Neural cell (in vitro differentiated cells): ENCODE measurements around the gene PEX7. TPM values are rescaled to one million over a fixed set of nuclear protein-coding genes. Genes with fewer than 3 reads are reported as not detected.
A peak's percentile ranks its signal among the peaks of the same experiment; 100 is the strongest.

ENCODE experiments used
- H2AFZ ChIP-seq: fragments of 200-600, 300-800 bp; sonication (generic), shearing (Covaris generic); 2 replicates; pipeline ENCODE4 v1.6.0; 2014; ENCODE audit warnings: low read depth, mild to moderate bottlenecking, antibody characterized with exemption, low read length, moderate library complexity
- H3F3A ChIP-seq: fragments of 200-600 bp; shearing (Covaris generic); 2 replicates; pipeline ENCODE4 v1.6.1; 2016; ENCODE audit warnings: mild to moderate bottlenecking, moderate library complexity, mixed read lengths, antibody characterized with exemption, low read length; ENCODE audit not compliant: insufficient read depth, poor library complexity, severe bottlenecking
- H3K27ac ChIP-seq: fragments of 200-600, 300-800 bp; sonication (generic), shearing (Covaris generic); 2 replicates; pipeline ENCODE4 v1.5.1; 2014; ENCODE audit warnings: mild to moderate bottlenecking, low read length, moderate library complexity
- H3K27me3 ChIP-seq: fragments of 300-800, 200-600 bp; sonication (generic), shearing (Covaris generic); 2 replicates; pipeline ENCODE4 v1.6.0; 2014; ENCODE audit warnings: mild to moderate bottlenecking, low read depth, low read length, moderate library complexity; ENCODE audit not compliant: insufficient read depth
- H3K36me3 ChIP-seq: fragments of 300-800, 200-600 bp; sonication (generic), shearing (Covaris generic); 2 replicates; pipeline ENCODE4 v1.5.1; 2014; ENCODE audit warnings: mild to moderate bottlenecking, antibody characterized with exemption, low read length, moderate library complexity; ENCODE audit not compliant: insufficient read depth
- H3K4me2 ChIP-seq: fragments of 300-800, 200-600 bp; sonication (generic), shearing (Covaris generic); 2 replicates; pipeline ENCODE4 v1.6.0; 2014; ENCODE audit warnings: mild to moderate bottlenecking, low read length
- H3K4me3 ChIP-seq: fragments of 300-800, 200-600 bp; sonication (generic), shearing (Covaris generic); 2 replicates; pipeline ENCODE4 v1.5.1; 2014; ENCODE audit warnings: mild to moderate bottlenecking, low read length, moderate library complexity
- H3K79me2 ChIP-seq: fragments of 200-600 bp; shearing (Covaris generic); replicated peaks from 2 replicates; pipeline ENCODE4 v1.6.0; 2014; ENCODE audit warnings: mild to moderate bottlenecking, low read length, moderate library complexity; ENCODE audit not compliant: insufficient read depth
- H3K9ac ChIP-seq: fragments of 300-800, 200-600 bp; sonication (generic), shearing (Covaris generic); 2 replicates; pipeline ENCODE4 v1.6.1; 2016; ENCODE audit warnings: mild to moderate bottlenecking, low read length, mixed read lengths
- H3K9me2 ChIP-seq: fragments of 200-600 bp; shearing (Covaris generic); 2 replicates; pipeline ENCODE4 v1.6.1; 2016; ENCODE audit warnings: mild to moderate bottlenecking, low read length, mixed read lengths; ENCODE audit not compliant: insufficient read depth
- H3K9me3 ChIP-seq: fragments of 200-600, 300-800 bp; sonication (generic), shearing (Covaris generic); 2 replicates; pipeline ENCODE4 v1.6.1; 2016; ENCODE audit warnings: mild to moderate bottlenecking, mixed run types, low read length, moderate library complexity, mixed read lengths
- H4K20me1 ChIP-seq: fragments of 200-600 bp; shearing (Covaris generic); 2 replicates; pipeline ENCODE4 v1.6.1; 2016; ENCODE audit warnings: mild to moderate bottlenecking, mixed run types; ENCODE audit not compliant: insufficient read depth
- EP300 ChIP-seq: fragments of 450-650 bp; conservative IDR thresholded peaks from 2 replicates; pipeline ENCODE4 v1.6.1; 2014; ENCODE audit warnings: antibody characterized with exemption, mild to moderate bottlenecking, moderate library complexity; ENCODE audit not compliant: poor library complexity, severe bottlenecking
- EZH2 ChIP-seq: fragments of 200-600, 300-800 bp; shearing (Covaris generic), sonication (generic); IDR thresholded peaks from 2 replicates; pipeline ENCODE4 v1.6.1; 2014; ENCODE audit warnings: antibody characterized with exemption, low read length, borderline replicate concordance, mild to moderate bottlenecking; ENCODE audit not compliant: insufficient read depth, poor library complexity, severe bottlenecking
- MXI1 ChIP-seq: fragments of 450-650 bp; conservative IDR thresholded peaks from 2 replicates; pipeline ENCODE4 v1.6.1; 2014; ENCODE audit warnings: antibody characterized with exemption, mild to moderate bottlenecking; ENCODE audit not compliant: poor library complexity, severe bottlenecking
- POLR2AphosphoS5 ChIP-seq: IDR thresholded peaks from 2 replicates; pipeline ENCODE4 v1.6.1; 2012
- RAD21 ChIP-seq: fragments of 450-650 bp; conservative IDR thresholded peaks from 2 replicates; pipeline ENCODE4 v1.6.1; 2014; ENCODE audit warnings: antibody characterized with exemption, mild to moderate bottlenecking, moderate library complexity
- REST ChIP-seq: IDR thresholded peaks from 2 replicates; pipeline ENCODE4 v1.6.1; 2012; ENCODE audit warnings: borderline replicate concordance
- SMC3 ChIP-seq: fragments of 450-650 bp; conservative IDR thresholded peaks from 2 replicates; pipeline ENCODE4 v1.6.1; 2014; ENCODE audit warnings: antibody characterized with exemption, mild to moderate bottlenecking, moderate library complexity; ENCODE audit not compliant: poor library complexity
- polyA plus RNA-seq: library from polyadenylated mRNA; depleted of rRNA; stranded (reverse); fragments of >200 nt; gene quantifications from 2 replicates; pipeline ENCODE4 v1.2.3, GENCODE V29; 2014
- TF ChIP-seq, protein P1 (sequence below): fragments of 450-650 bp; IDR thresholded peaks from 2 replicates; pipeline ENCODE4 v1.5.1; 2014; ENCODE audit warnings: antibody characterized with exemption, mild to moderate bottlenecking, moderate library complexity; ENCODE audit not compliant: poor library complexity, severe bottlenecking

Gene PEX7
- polyA plus RNA-seq, 1 donor from 2014 or later, result 10.8 TPM

DNA sequence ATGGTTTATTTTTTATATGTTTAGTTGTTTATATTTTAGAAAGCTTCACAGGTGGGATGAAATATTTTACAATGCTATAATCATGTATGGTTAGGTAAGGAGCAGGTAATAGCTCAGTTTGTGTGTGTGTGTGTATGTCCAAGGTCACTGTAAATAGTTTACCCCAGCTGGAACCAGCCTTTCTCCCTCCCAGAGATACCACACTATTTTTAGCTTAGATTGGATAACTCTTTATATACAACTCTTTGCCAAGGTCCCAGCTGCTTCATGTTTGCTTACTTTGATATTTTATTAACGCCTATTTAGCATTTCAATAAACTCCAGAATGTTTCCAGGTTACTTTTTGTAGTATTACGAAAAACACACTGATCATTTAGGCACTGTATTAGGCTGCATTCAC, 1.8 kb upstream of the PEX7 start:
- Histone ChIP-seq H3K9me3 (no peaks in the 10 kb centered on the region), H3K27me3 (no peaks in the 10 kb centered on the region), H2AFZ (no peak overlapping the region), H3K36me3 (no peaks in the 10 kb centered on the region), H3F3A (no peaks in the 10 kb centered on the region), H3K79me2 (no peaks in the 10 kb centered on the region), H3K27ac (no peak overlapping the region), H3K9me2 (no peaks in the 10 kb centered on the region), H3K9ac (no peak overlapping the region), H3K4me3 (no peak overlapping the region), H3K4me2 (no peak overlapping the region), H4K20me1 (no peaks in the 10 kb centered on the region)
- TF ChIP-seq REST, result no peak
- TF ChIP-seq EZH2, result no peak
- TF ChIP-seq POLR2AphosphoS5, result no peak
- TF ChIP-seq SMC3, result no peak
- TF ChIP-seq EP300, result no peak
- TF ChIP-seq MXI1, result no peak
- TF ChIP-seq, protein P1, sequence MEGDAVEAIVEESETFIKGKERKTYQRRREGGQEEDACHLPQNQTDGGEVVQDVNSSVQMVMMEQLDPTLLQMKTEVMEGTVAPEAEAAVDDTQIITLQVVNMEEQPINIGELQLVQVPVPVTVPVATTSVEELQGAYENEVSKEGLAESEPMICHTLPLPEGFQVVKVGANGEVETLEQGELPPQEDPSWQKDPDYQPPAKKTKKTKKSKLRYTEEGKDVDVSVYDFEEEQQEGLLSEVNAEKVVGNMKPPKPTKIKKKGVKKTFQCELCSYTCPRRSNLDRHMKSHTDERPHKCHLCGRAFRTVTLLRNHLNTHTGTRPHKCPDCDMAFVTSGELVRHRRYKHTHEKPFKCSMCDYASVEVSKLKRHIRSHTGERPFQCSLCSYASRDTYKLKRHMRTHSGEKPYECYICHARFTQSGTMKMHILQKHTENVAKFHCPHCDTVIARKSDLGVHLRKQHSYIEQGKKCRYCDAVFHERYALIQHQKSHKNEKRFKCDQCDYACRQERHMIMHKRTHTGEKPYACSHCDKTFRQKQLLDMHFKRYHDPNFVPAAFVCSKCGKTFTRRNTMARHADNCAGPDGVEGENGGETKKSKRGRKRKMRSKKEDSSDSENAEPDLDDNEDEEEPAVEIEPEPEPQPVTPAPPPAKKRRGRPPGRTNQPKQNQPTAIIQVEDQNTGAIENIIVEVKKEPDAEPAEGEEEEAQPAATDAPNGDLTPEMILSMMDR, result no peak

DNA sequence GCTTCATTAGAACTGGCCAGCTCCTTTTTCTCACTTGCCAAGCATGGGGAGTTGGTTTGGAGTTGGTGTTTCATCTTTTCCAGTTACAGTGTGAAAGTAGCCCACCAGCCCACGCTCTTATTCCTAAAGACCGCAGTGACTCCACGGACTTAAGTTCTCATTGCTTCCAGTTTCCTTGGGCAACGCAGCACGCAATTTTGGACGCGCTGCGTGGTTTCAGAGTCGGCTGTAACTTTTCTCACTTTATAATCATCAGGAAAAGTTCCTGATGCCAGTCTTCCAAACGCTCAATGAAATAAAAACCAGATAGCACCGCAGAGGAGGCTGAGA, 381 bp upstream of the PEX7 start:
- Histone ChIP-seq H3K79me2 (no peaks in the 10 kb centered on the region), H4K20me1 (no peaks in the 10 kb centered on the region), H3K9ac (peak overlapping the region; percentile 77), H3K4me3 (peak overlapping the region; percentile 76), H2AFZ (peak overlapping the region; percentile 67), H3K27ac (no peak overlapping the region), H3K9me3 (no peaks in the 10 kb centered on the region), H3K9me2 (no peaks in the 10 kb centered on the region), H3K4me2 (peak overlapping the region; percentile 65), H3K27me3 (no peaks in the 10 kb centered on the region), H3F3A (no peaks in the 10 kb centered on the region), H3K36me3 (no peaks in the 10 kb centered on the region)
- TF ChIP-seq REST (peak; percentile 6), RAD21 (no peak), POLR2AphosphoS5 (no peak)
- TF ChIP-seq, protein P1, result no peak
